HG02870 (cell line): ENCODE data around the gene ZFHX3.

Experiments
- ATAC-seq: cut with Tn5 transposase; IDR thresholded peaks from one replicate; pipeline ENCODE4 v1.9.1; 2021; ENCODE audit warnings: mild to moderate bottlenecking, moderate library complexity; ENCODE audit not compliant: unreplicated experiment

Gene ZFHX3

DNA sequence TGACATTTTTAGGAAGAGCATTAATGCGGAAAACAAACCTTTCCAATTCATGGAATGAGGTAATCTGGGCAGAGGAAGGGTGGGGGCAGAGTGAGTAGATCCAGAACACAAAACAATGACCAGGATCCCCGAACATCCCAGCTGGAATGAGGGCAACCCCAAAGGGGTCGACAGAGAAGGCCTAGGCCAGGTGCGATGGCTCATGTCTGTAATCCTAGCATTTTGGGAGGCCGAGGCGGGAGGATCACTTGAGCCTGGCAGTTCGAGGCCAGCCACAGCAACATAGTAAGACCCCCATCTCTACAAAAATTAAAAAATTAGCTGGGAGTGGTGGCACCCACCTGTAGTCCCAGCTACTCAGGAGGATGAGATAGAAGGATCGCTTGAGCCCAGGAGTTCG lies 64.7 kb downstream of the ZFHX3 start:
- no peak for ATAC-seq

DNA sequence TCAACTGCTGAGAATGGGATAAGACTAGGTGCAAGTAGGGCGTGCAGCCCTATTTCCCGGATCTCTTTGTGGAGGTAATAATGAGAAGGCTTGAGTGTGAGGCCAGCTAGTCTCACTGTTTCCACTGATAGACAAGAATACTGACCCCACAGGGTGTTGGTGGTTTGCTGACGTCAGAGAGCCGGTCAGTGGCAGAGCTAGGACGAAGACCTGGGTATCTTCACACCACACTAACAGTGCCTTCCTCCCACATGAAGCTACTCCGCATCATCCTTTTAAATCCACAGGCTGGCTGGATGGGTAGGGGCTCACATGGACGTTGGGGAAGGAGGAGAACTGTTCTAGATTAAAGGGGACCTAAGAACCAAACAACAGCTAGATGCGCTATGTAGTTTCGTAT lies 68.0 kb downstream of the ZFHX3 start:
- no peak for ATAC-seq

- ATAC-seq: no peak
Measured at GRCh38 chr16:72978212-72978611, 69.7 kb downstream of the ZFHX3 start.

GRCh38 chr16:72977127-72977526 lies 70.8 kb downstream of the ZFHX3 start:
- ATAC-seq: no peak

- ATAC-seq: no peak
Measured at GRCh38 chr16:72976438-72977064, 71.4 kb downstream of the ZFHX3 start.

GRCh38 chr16:72975809-72976437 lies 72.0 kb downstream of the ZFHX3 start:
- ATAC-seq: no peak

GRCh38 chr16:72974142-72974769 lies 73.7 kb downstream of the ZFHX3 start:
- ATAC-seq: no peak

DNA sequence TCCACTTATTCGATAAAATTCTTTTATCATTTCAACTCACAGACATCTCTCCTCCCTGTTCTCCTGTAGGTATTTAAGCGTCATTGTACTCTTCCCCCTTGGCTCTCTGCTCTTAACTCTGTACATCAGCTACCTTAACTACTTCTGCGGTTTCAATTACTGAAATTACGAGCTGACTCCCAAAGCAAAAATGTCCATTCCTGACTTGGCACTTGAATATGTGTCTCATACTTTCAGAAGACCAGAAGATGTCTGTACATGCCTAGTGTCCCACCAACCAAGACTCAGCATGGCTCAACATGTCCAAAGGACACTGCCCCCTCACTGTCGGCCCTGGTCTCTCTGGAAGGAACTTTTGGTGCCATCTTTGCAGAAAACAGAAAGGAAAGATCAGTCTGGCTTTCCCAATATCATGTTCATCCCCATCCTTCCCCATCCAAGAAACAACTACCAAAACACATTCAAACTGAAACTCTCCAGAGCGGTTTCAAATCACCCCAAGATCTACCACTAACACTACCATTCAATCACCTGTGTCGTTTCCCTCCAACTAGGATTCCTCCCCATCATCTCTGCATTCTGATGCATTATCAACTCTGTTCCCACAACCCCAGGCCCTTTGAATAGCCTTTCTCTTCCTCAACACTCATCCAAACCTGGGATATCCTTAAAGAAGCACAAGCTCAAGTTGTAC lies 74.9 kb downstream of the ZFHX3 start:
- no peak for ATAC-seq

DNA sequence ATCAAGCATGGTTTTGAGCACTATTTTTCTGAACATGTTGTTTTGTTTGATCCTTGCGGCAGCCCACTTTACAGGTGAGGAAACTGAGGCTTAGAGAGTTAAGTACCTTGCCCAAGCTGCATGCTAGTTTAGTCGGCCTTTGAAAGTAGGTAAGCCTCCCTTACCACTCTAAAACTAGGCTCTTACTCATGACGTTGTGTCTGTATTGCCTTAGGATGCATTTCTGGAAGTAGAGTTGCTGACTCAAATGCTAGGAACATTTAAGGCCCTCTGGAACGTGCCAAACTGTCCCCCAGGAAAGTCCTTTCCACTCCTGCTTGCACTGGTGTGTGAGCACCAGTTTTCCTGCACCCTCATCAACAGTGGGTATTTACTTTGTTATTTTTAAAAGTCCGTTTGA lies 76.6 kb downstream of the ZFHX3 start:
- no peak for ATAC-seq

DNA sequence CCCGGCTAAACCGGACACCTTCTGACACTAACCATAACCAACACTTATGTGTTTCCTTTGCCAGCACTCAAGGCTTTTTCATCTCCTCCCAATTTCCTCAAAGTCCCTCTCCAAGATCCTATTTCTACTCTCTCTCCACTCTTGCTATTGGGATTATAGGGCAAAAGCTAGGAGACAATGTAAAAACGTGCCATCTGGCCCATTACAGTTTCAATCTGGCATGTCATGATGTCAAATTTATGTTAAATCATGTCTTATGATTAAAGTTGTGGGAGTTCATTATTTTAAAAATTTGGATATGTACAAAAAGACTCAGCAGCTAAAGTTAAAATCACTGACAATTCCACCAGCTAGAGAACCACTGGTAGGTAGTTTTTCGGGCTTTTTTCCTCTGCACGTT lies 77.3 kb downstream of the ZFHX3 start:
- ATAC-seq: no peak

DNA sequence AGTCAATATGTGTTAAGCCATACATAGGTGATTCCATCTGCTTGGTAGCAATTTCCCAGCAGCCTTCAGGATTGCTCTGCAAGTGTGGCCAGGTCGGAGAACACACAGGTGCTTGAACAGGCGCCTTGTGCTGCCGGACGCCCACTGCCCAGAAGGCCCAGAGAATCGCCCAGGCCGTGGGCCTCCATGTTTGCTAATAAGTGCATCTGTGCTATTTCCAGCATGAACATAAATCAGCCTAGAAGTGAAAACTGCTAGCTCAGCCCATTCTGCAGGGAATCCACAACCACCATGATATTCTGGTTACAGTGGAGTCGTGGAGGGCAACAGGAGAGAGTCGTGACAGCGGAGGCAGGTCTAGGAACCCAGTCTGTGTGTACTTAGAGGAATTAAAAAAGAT lies 78.1 kb downstream of the ZFHX3 start:
- ATAC-seq: no peak

- no peak for ATAC-seq
Measured at GRCh38 chr16:72969146-72969545, 78.8 kb downstream of the ZFHX3 start.

DNA sequence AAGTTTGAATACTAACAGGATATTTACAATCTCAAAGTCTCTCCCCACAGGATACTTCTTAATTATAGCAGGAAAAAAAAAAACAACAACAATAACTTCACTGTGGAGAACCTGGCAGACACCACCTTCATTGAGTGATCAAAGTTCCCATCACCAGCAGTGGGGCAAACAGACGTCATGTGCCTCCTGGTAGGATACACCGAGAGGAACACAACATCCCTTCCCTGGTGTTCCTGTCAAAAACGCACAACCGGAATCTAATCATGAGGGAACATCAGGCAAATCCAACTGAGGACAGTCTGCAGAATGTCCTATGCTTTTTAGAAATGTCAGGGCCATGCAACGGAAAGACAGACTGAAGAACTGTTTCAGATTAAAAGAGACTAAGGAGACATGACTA lies 80.0 kb downstream of the ZFHX3 start:
- no peak for ATAC-seq

- no peak for ATAC-seq
Measured at GRCh38 chr16:72963533-72964315, 84.2 kb downstream of the ZFHX3 start.

- no peak for ATAC-seq
Measured at GRCh38 chr16:72962347-72962746, 85.6 kb downstream of the ZFHX3 start.

GRCh38 chr16:72961863-72962262 lies 86.1 kb downstream of the ZFHX3 start:
- ATAC-seq: no peak

GRCh38 chr16:72961115-72961832 lies 86.7 kb downstream of the ZFHX3 start:
- peak; percentile 62 for ATAC-seq

- ATAC-seq: no peak
Measured at GRCh38 chr16:72960101-72960500, 87.8 kb downstream of the ZFHX3 start.

DNA sequence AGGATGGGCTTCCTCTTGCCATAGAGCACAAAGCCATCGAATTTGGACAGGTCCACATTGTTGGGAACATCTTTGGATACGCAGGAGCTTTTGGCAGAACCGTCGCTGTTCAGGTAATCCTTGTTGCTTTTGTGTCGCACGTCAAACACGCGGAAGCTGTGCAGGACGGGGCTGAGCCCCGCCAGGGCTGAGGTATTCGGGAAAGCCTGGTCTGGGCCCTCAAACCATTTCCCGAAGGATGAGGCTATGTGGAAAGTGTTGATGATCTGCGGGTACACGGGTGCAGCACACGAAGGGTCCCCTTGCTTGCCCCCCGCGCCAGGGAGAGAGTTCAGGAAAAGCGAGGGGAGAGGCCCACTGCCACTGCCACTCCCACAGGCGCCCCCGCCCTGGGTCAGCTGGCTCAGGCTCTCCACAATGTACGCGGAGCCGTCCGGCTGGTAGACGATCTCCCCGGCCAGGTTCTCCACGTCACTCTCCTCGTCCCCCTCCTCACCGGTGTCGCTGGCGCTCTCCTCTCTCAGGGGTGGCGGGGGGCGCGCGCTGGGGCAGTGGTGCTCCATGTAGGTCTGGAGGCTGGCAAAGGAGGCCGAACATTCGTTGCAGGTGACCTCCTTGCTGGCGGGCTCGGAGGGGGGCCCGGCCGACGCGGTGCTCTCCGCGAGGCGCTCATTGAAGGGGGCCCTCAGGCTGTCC lies 88.5 kb downstream of the ZFHX3 start:
- no peak for ATAC-seq

- ATAC-seq: no peak
Measured at GRCh38 chr16:72958522-72959076, 89.3 kb downstream of the ZFHX3 start.
